HCT116 (cell line): ENCODE results near the gene TTC39C.

ENCODE experiments used
- CBX3 ChIP-seq: IDR thresholded peaks from 2 replicates; pipeline ENCODE4 v1.6.1; 2012; ENCODE audit warnings: low read depth
- CEBPB ChIP-seq: IDR thresholded peaks from 2 replicates; pipeline ENCODE4 v1.6.1; 2012; ENCODE audit warnings: low read depth
- CTCF ChIP-seq, 3 experiments: fragments of 200-600 bp in 1 of 3; sonication (generic) in 1 of 3; IDR thresholded peaks in 2 of 3; conservative IDR thresholded peaks in 1 of 3; 2 replicates each; pipeline ENCODE4 v1.5.1; 2012 to 2017; ENCODE audit warnings: low read depth in 2 of 3, low read length in 2 of 3, antibody characterized with exemption in 1 of 3, borderline replicate concordance in 1 of 3, control low read depth in 1 of 3, mild to moderate bottlenecking in 1 of 3, mixed read lengths in 1 of 3, mixed run types in 1 of 3, moderate library complexity in 1 of 3; ENCODE audit not compliant: insufficient read depth in 1 of 3
- EZH2 ChIP-seq: fragments of 200-600 bp; sonication (generic); IDR thresholded peaks from 2 replicates; pipeline ENCODE4 v1.6.1; 2017; ENCODE audit warnings: antibody characterized with exemption, mixed run types
- EZH2phosphoT487 ChIP-seq: fragments of 200-600 bp; IDR thresholded peaks from 2 replicates; pipeline ENCODE4 v1.6.1; 2018; ENCODE audit warnings: antibody characterized with exemption, borderline replicate concordance
- JUND ChIP-seq: IDR thresholded peaks from 2 replicates; pipeline ENCODE4 v1.6.1; 2012
- MAX ChIP-seq: IDR thresholded peaks from 2 replicates; pipeline ENCODE4 v1.6.1; 2012
- POLR2A ChIP-seq: IDR thresholded peaks from 2 replicates; pipeline ENCODE4 v1.7.0; 2011; ENCODE audit warnings: borderline replicate concordance; ENCODE audit not compliant: insufficient read depth, insufficient read length; ENCODE audit errors: extremely low read depth
- POLR2AphosphoS5 ChIP-seq: IDR thresholded peaks from 2 replicates; pipeline ENCODE4 v1.6.1; 2011; ENCODE audit warnings: mild to moderate bottlenecking, low read depth, low read length, moderate library complexity
- SIN3A ChIP-seq: IDR thresholded peaks from 2 replicates; pipeline ENCODE4 v1.6.1; 2012; ENCODE audit warnings: low read depth
- SRF ChIP-seq: IDR thresholded peaks from 2 replicates; pipeline ENCODE4 v1.6.1; 2012; ENCODE audit warnings: low read depth
- TF ChIP-seq, protein P1 (sequence below): IDR thresholded peaks from 2 replicates; pipeline ENCODE4 v1.6.1; 2012; ENCODE audit warnings: low read depth
- TF ChIP-seq, protein P2 (sequence below): IDR thresholded peaks from 2 replicates; pipeline ENCODE4 v1.6.1; 2011; ENCODE audit warnings: mild to moderate bottlenecking, low read length, moderate library complexity; ENCODE audit not compliant: insufficient replicate concordance; ENCODE audit errors: extremely low read depth

- TF ChIP-seq JUND, result no peak
- TF ChIP-seq EZH2, result no peak
- no peak for TF ChIP-seq SRF
- TF ChIP-seq SIN3A, result no peak
- no peak for TF ChIP-seq POLR2A
- TF ChIP-seq, protein P1, sequence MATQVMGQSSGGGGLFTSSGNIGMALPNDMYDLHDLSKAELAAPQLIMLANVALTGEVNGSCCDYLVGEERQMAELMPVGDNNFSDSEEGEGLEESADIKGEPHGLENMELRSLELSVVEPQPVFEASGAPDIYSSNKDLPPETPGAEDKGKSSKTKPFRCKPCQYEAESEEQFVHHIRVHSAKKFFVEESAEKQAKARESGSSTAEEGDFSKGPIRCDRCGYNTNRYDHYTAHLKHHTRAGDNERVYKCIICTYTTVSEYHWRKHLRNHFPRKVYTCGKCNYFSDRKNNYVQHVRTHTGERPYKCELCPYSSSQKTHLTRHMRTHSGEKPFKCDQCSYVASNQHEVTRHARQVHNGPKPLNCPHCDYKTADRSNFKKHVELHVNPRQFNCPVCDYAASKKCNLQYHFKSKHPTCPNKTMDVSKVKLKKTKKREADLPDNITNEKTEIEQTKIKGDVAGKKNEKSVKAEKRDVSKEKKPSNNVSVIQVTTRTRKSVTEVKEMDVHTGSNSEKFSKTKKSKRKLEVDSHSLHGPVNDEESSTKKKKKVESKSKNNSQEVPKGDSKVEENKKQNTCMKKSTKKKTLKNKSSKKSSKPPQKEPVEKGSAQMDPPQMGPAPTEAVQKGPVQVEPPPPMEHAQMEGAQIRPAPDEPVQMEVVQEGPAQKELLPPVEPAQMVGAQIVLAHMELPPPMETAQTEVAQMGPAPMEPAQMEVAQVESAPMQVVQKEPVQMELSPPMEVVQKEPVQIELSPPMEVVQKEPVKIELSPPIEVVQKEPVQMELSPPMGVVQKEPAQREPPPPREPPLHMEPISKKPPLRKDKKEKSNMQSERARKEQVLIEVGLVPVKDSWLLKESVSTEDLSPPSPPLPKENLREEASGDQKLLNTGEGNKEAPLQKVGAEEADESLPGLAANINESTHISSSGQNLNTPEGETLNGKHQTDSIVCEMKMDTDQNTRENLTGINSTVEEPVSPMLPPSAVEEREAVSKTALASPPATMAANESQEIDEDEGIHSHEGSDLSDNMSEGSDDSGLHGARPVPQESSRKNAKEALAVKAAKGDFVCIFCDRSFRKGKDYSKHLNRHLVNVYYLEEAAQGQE, result no peak
- TF ChIP-seq POLR2AphosphoS5, result no peak
- TF ChIP-seq CTCF (IDR thresholded peaks at IDR 0.05 in 2 of 3, conservative IDR thresholded peaks at IDR 0.05 in 1 of 3; ENCODE audit: borderline replicate concordance in 1 of 3, insufficient read depth in 1 of 3, low read depth in 2 of 3, low read length in 2 of 3), result no peak
- TF ChIP-seq CBX3, result no peak
- TF ChIP-seq, protein P2, sequence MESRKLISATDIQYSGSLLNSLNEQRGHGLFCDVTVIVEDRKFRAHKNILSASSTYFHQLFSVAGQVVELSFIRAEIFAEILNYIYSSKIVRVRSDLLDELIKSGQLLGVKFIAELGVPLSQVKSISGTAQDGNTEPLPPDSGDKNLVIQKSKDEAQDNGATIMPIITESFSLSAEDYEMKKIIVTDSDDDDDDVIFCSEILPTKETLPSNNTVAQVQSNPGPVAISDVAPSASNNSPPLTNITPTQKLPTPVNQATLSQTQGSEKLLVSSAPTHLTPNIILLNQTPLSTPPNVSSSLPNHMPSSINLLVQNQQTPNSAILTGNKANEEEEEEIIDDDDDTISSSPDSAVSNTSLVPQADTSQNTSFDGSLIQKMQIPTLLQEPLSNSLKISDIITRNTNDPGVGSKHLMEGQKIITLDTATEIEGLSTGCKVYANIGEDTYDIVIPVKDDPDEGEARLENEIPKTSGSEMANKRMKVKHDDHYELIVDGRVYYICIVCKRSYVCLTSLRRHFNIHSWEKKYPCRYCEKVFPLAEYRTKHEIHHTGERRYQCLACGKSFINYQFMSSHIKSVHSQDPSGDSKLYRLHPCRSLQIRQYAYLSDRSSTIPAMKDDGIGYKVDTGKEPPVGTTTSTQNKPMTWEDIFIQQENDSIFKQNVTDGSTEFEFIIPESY, result no peak
- TF ChIP-seq MAX, result no peak
- TF ChIP-seq CEBPB, result no peak
- no peak for TF ChIP-seq EZH2phosphoT487
These were observed 94.1 kb downstream of the TTC39C start for GRCh38 chr18:24108641-24109040.
